Measurements from ENCODE around the gene MBL2. TPM values are rescaled to one million over a fixed set of nuclear protein-coding genes. Genes with fewer than 3 reads are reported as not detected.

MBL2 gene
- total RNA-seq, 4 donors from 2014 or later = not detected

DNA sequence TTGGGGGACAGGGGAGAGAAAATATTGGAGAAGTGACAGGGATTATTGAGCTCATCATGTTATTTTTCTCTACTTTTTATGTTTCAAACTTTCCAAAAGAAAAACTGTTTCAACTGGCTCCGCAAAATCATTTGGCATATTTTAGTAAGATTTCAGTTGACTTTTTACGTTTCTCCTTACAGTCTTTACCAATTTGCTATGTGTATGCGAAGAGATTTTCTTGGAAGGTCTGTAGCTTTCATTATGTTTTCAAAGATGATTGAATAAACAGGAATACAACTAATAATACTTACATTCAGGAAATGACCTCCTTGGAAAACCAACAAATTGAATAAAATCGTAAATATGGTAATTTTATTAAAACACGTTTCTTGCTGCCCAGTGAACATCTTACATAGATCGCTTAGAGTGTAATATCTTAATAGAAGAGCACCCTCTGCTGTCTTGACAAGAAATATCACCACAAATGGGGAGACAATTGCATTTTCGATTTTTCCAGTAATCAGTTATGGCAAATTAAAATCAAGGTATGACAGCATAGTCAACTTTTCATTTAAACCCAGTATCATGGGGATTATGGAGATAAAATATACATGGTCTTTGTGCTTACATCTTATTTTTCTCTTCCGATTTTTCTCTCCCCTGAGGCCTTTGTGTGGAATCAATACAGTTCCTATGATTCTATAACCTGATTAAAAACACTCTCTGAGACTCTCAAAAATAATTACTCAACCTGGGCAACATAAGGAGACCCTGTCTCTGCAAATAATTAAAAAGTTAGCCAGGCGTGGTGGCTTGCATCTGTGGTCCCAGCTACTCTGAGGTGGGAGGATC, 43.1 kb downstream of the MBL2 start:
- intact Hi-C loops (cut with DNase I; ENCODE audit: low total_unique reads) = no loop called here
- H3K27ac ChIP-seq = no peak overlapping the region
- no peaks in the 10 kb centered on the region for H3K36me3 ChIP-seq
- no peaks in the 10 kb centered on the region for H3K4me1 ChIP-seq
- no peak overlapping the region for H3K4me3 ChIP-seq
- in situ Hi-C loops (cut with MboI; ENCODE audit: low pct_ligation_motif_present in 1 of 4, low pct_unique_long_range_greater_than_20kb in 1 of 4, low sequenced_read_pairs in 3 of 4) = no loop called here
- H3K9me3 ChIP-seq = no peaks in the 10 kb centered on the region
- no peaks in the 10 kb centered on the region for H3K27me3 ChIP-seq
- no peak for DNase-seq
- TF ChIP-seq EP300 (IDR thresholded peaks at IDR 0.05; ENCODE audit: low read depth) (no peak), POLR2AphosphoS5 (IDR thresholded peaks at IDR 0.05) (no peak)
- TF ChIP-seq, protein P1, sequence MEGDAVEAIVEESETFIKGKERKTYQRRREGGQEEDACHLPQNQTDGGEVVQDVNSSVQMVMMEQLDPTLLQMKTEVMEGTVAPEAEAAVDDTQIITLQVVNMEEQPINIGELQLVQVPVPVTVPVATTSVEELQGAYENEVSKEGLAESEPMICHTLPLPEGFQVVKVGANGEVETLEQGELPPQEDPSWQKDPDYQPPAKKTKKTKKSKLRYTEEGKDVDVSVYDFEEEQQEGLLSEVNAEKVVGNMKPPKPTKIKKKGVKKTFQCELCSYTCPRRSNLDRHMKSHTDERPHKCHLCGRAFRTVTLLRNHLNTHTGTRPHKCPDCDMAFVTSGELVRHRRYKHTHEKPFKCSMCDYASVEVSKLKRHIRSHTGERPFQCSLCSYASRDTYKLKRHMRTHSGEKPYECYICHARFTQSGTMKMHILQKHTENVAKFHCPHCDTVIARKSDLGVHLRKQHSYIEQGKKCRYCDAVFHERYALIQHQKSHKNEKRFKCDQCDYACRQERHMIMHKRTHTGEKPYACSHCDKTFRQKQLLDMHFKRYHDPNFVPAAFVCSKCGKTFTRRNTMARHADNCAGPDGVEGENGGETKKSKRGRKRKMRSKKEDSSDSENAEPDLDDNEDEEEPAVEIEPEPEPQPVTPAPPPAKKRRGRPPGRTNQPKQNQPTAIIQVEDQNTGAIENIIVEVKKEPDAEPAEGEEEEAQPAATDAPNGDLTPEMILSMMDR (IDR thresholded peaks at IDR 0.05) = peak in 4 of 5 experiments; percentile 32 to 54 (median 51)
- 29 to 35% methylated on average over 9 of the region's 9 CpGs for WGBS, 2 donors (ENCODE audit: low coverage in 1 of 2)

GRCh38 chr10:52720018-52720417, 52.6 kb downstream of the MBL2 start:
- H3K4me3 ChIP-seq = no peak overlapping the region
- TF ChIP-seq POLR2A (IDR thresholded peaks at IDR 0.05) (no peak), EP300 (IDR thresholded peaks at IDR 0.05; ENCODE audit: low read depth) (no peak), POLR2AphosphoS5 (IDR thresholded peaks at IDR 0.05) (no peak)
- TF ChIP-seq, protein P1 (IDR thresholded peaks at IDR 0.05) = no peak
- in situ Hi-C loops (cut with MboI; ENCODE audit: low pct_ligation_motif_present in 1 of 4, low pct_unique_long_range_greater_than_20kb in 1 of 4, low sequenced_read_pairs in 3 of 4) = no loop called here
- intact Hi-C loops (cut with DNase I; ENCODE audit: low total_unique reads) = no loop called here
- H3K4me1 ChIP-seq = no peaks in the 10 kb centered on the region
- H3K27me3 ChIP-seq = no peaks in the 10 kb centered on the region
- no peaks in the 10 kb centered on the region for H3K36me3 ChIP-seq
- no peak for DNase-seq
- H3K27ac ChIP-seq = no peak overlapping the region
- 88 to 92% methylated on average over 4 of the region's 4 CpGs for WGBS, 2 donors (ENCODE audit: low coverage in 1 of 2)
- H3K9me3 ChIP-seq = peaks cover 0 to 6% of the 10 kb centered on the region in 2 donors

Data from transverse colon (tissue), 4 donors.